Neuronal stem cell (in vitro differentiated cells): Measurements from ENCODE around the gene C1QTNF9B. TPM values are rescaled to one million over a fixed set of nuclear protein-coding genes. Genes with fewer than 3 reads are reported as not detected.
"Not testable (repeated sequence)": the region's sequence is repeated elsewhere in the genome, so short reads cannot be mapped to it uniquely, and the experiment has no call there.

Experiments used
- DNase-seq: peaks from one replicate; pipeline ENCODE4 v3.0.0-alpha.2; 2013; ENCODE audit warnings: low spot score
- H2AFZ ChIP-seq: one replicate; pipeline ENCODE4 v1.6.1; 2013; ENCODE audit warnings: mild to moderate bottlenecking, low read length, inconsistent platforms
- H2AK5ac ChIP-seq: 2 replicates; pipeline ENCODE4 v1.6.1; 2013; ENCODE audit warnings: low read depth, mild to moderate bottlenecking, inconsistent platforms, low read length, moderate library complexity, mixed read lengths
- H2BK120ac ChIP-seq: 2 replicates; pipeline ENCODE4 v1.6.1; 2013; ENCODE audit warnings: low read depth, mild to moderate bottlenecking, inconsistent platforms, low read length, moderate library complexity, mixed read lengths
- H2BK12ac ChIP-seq: one replicate; pipeline ENCODE4 v1.6.1; 2013; ENCODE audit warnings: low read length, inconsistent platforms
- H2BK15ac ChIP-seq: 2 replicates; pipeline ENCODE4 v1.6.1; 2013; ENCODE audit warnings: mild to moderate bottlenecking, low read length, inconsistent platforms, mixed read lengths
- H2BK5ac ChIP-seq: one replicate; pipeline ENCODE4 v1.6.1; 2013; ENCODE audit warnings: inconsistent platforms, mild to moderate bottlenecking, low read length, moderate library complexity
- H3K14ac ChIP-seq: one replicate; pipeline ENCODE4 v1.6.1; 2013; ENCODE audit warnings: low read length, inconsistent platforms
- H3K18ac ChIP-seq: 2 replicates; pipeline ENCODE4 v1.6.1; 2013; ENCODE audit warnings: low read length, inconsistent platforms
- H3K23ac ChIP-seq: 2 replicates; pipeline ENCODE4 v1.6.1; 2013; ENCODE audit warnings: low read depth, mild to moderate bottlenecking, mixed read lengths, low read length, inconsistent platforms; ENCODE audit not compliant: poor library complexity
- H3K27ac ChIP-seq: replicated peaks from 3 replicates; pipeline ENCODE4 v1.5.1; 2013; ENCODE audit warnings: low read length, inconsistent platforms
- H3K27me3 ChIP-seq, 3 experiments: 2 replicates each; pipeline ENCODE4 v1.6.1; 2013; ENCODE audit warnings: low read length in 3 of 3, mild to moderate bottlenecking in 2 of 3, inconsistent platforms in 1 of 3, low read depth in 1 of 3, mixed read lengths in 1 of 3, moderate library complexity in 1 of 3; ENCODE audit not compliant: control insufficient read depth in 3 of 3, insufficient read depth in 3 of 3
- H3K36me3 ChIP-seq, 2 donors: replicated peaks in 1 of 2; 2 replicates each; pipeline ENCODE4 v1.6.1; 2013; ENCODE audit warnings: low read length in 2 of 2; ENCODE audit not compliant: control insufficient read depth in 2 of 2, insufficient read depth in 2 of 2
- H3K4ac ChIP-seq: 2 replicates; pipeline ENCODE4 v1.6.1; 2013; ENCODE audit warnings: inconsistent platforms, mild to moderate bottlenecking, low read length, moderate library complexity
- H3K4me1 ChIP-seq, 2 donors: 1 replicate in 1 of 2; 2 replicates in 1 of 2; pipeline ENCODE4 v1.6.1; 2013; ENCODE audit warnings: low read length in 2 of 2, low read depth in 1 of 2; ENCODE audit not compliant: control insufficient read depth in 2 of 2, insufficient read depth in 1 of 2
- H3K4me2 ChIP-seq: one replicate; pipeline ENCODE4 v1.6.1; 2013; ENCODE audit warnings: mild to moderate bottlenecking, low read length, inconsistent platforms; ENCODE audit not compliant: insufficient read depth, poor library complexity, severe bottlenecking
- H3K4me3 ChIP-seq, 2 donors: 2 replicates each; pipeline ENCODE4 v1.5.1; 2013; ENCODE audit warnings: low read length in 2 of 2, mild to moderate bottlenecking in 2 of 2, inconsistent platforms in 1 of 2, moderate library complexity in 1 of 2
- H3K79me1 ChIP-seq: one replicate; pipeline ENCODE4 v1.6.1; 2013; ENCODE audit warnings: low read depth, mild to moderate bottlenecking, inconsistent platforms, low read length, moderate library complexity
- H3K9ac ChIP-seq: one replicate; pipeline ENCODE4 v1.6.1; 2013; ENCODE audit warnings: mild to moderate bottlenecking, low read depth, low read length, inconsistent platforms; ENCODE audit not compliant: poor library complexity
- H3K9me3 ChIP-seq, 2 donors: replicated peaks in 1 of 2; 2 replicates each; pipeline versions ENCODE3 to v1.6.1; 2013; ENCODE audit warnings: low read length in 2 of 2, mild to moderate bottlenecking in 2 of 2, inconsistent platforms in 1 of 2, low read depth in 1 of 2, mixed read lengths in 1 of 2, moderate library complexity in 1 of 2; ENCODE audit not compliant: control insufficient read depth in 2 of 2, insufficient read depth in 1 of 2
- H4K8ac ChIP-seq: one replicate; pipeline ENCODE4 v1.6.1; 2013; ENCODE audit warnings: low read depth, mild to moderate bottlenecking, inconsistent platforms, low read length, moderate library complexity
- H4K91ac ChIP-seq: one replicate; pipeline ENCODE4 v1.6.1; 2013; ENCODE audit warnings: low read length, low read depth, mild to moderate bottlenecking, inconsistent platforms; ENCODE audit not compliant: poor library complexity
- WGBS, 2 donors: extraction: QIAGEN DNeasy Blood & Tissue Kit; methylation state at CpG; one replicate each; pipeline ENCODE4 v1.1.7; 2013; ENCODE audit warnings: missing lambda C conversion rate in 2 of 2, mixed read lengths in 1 of 2; ENCODE audit not compliant: insufficient read length in 2 of 2, insufficient replicate concordance in 1 of 2; ENCODE audit errors: extremely low coverage in 2 of 2; 5-methylcytosine and 5-hydroxymethylcytosine counted together
- polyA plus RNA-seq, 2 experiments: library from polyadenylated mRNA; stranded (reverse); fragments of 200-250 nt; gene quantifications; one replicate each; pipeline ENCODE4 v1.2.3, GENCODE V29; 2013

C1QTNF9B gene
- 0.04 TPM for polyA plus RNA-seq (2013, experiment 1 of 2)
- 0.07 TPM for polyA plus RNA-seq (2013, experiment 2 of 2)

DNA sequence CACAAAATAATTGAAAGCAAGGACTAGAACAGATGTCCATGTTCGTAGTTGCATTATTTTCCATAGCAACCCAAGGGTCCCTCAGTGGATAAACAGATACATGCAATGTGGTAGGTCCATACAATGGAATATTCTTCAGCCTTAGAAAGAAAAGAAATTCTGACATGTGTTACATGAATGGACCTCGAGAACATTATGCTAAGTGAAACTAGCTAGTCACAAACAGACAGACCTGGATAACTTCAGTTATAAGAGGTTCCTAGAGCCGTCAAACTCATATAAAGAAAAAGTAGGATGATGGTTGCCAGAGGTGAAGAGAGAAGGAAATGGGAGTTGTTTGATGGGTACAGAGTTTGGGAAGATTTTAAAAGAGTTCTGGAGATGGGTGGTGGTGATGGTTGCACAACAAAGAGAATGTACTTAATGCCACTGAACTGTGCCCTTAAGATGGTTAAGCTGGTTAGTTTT is at the start of gene C1QTNF9B:
Gene C1QTNF9B, minus strand, starts transcription at position 51 of the 468 bp plus-strand sequence.
- H3K23ac ChIP-seq, H3K36me3 ChIP-seq, H2AFZ ChIP-seq, H3K4ac ChIP-seq, H3K9me3 ChIP-seq, H3K4me1 ChIP-seq, H3K79me1 ChIP-seq, H3K14ac ChIP-seq, H2BK15ac ChIP-seq, H3K4me2 ChIP-seq, H2BK120ac ChIP-seq, H2BK12ac ChIP-seq, H3K27ac ChIP-seq, H2AK5ac ChIP-seq, H3K27me3 ChIP-seq, H3K18ac ChIP-seq, H2BK5ac ChIP-seq, H4K91ac ChIP-seq, DNase-seq: not testable (repeated sequence)
- WGBS, 2 donors = no CpG with 5 or more reads among the region's 3 CpGs
- H4K8ac ChIP-seq = peak within 1 kb of the TSS; percentile 72
- H3K9ac ChIP-seq = peak within 1 kb of the TSS; percentile 70
- H3K4me3 ChIP-seq = peak within 1 kb of the TSS in 1 of 2 donors; percentile 35

DNA sequence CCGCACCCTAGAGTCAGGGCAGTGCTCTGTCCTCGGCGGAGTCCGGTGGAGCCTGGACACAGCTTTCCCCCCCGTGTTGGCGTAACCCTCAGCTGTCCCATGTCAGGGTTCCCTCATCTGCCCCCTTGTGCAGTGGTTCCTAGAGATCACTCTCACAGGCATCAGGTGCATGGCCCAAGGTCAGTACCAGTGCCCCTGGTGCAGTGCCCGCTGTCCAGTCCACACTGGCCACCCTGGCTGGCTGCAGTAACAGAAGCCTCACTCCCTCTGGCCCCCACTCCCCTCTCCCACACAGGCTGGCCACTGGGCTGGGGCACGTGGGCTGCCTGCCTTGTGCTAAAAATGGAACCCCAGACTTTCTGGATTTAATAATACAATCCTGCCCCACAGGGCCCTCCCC is 49.6 kb upstream of the C1QTNF9B start:
- Histone ChIP-seq H3K27ac (no peak overlapping the region), H3K14ac (no peak overlapping the region), H3K36me3 (no peaks in the 10 kb centered on the region), H2BK12ac (peak overlapping the region; percentile 58), H2BK5ac (no peak overlapping the region), H3K27me3 (peaks cover 0 to 6% (median 0%) of the 10 kb centered on the region in 3 experiments), H2BK120ac (peak overlapping the region; percentile 31), H3K4me3 (no peak overlapping the region), H2AK5ac (peak overlapping the region; percentile 63), H3K9ac (no peak overlapping the region), H3K18ac (peak overlapping the region; percentile 76), H3K79me1 (peaks cover 2% of the 10 kb centered on the region), H2AFZ (no peak overlapping the region), H2BK15ac (no peak overlapping the region), H4K8ac (no peak overlapping the region), H3K9me3 (no peaks in the 10 kb centered on the region), H3K4me1 (no peaks in the 10 kb centered on the region), H3K4ac (no peak overlapping the region), H3K4me2 (no peak overlapping the region), H3K23ac (no peak overlapping the region), H4K91ac (no peak overlapping the region)
- WGBS, 2 donors = no CpG with 5 or more reads among the region's 8 CpGs
- no peak for DNase-seq

DNA sequence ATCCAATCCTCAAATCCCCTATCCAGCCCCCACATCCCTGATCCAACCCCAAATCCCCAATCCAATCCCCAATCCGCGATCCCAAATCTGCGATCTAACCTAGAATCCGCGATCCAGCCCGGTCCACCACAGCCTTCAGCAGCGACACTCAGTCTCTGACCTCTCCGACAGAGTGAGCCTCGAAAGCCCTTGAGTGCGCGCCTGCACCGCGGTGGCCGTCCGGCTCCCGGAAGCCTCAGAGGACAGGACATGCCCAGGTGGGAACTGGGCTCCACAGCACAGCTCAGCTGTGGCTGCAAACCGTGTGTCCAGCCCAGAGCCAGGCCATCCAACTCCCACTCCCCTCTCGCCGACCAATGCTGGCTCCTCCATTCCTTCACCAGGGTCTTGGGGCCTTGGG is 48.8 kb upstream of the C1QTNF9B start:
- Histone ChIP-seq H3K14ac (peak overlapping the region; percentile 21), H3K36me3 (no peaks in the 10 kb centered on the region), H3K23ac (no peak overlapping the region), H3K4me2 (no peak overlapping the region), H4K91ac (no peak overlapping the region), H2BK5ac (peak overlapping the region; percentile 24), H3K4me3 (no peak overlapping the region), H2AK5ac (peak overlapping the region; percentile 84), H3K9me3 (no peaks in the 10 kb centered on the region), H3K9ac (no peak overlapping the region), H2BK12ac (peak overlapping the region; percentile 22), H3K18ac (peak overlapping the region; percentile 48), H2AFZ (no peak overlapping the region), H3K4me1 (no peaks in the 10 kb centered on the region), H3K27ac (no peak overlapping the region), H3K4ac (no peak overlapping the region), H3K79me1 (peaks cover 2% of the 10 kb centered on the region), H4K8ac (no peak overlapping the region), H2BK15ac (no peak overlapping the region), H3K27me3 (peaks cover 0 to 6% (median 0%) of the 10 kb centered on the region in 3 experiments), H2BK120ac (peak overlapping the region; percentile 31)
- WGBS, 2 donors = 100% methylated on average over 2 of the region's 19 CpGs; no CpG with 5 or more reads in 1 of the 2 donors
- no peak for DNase-seq

DNA sequence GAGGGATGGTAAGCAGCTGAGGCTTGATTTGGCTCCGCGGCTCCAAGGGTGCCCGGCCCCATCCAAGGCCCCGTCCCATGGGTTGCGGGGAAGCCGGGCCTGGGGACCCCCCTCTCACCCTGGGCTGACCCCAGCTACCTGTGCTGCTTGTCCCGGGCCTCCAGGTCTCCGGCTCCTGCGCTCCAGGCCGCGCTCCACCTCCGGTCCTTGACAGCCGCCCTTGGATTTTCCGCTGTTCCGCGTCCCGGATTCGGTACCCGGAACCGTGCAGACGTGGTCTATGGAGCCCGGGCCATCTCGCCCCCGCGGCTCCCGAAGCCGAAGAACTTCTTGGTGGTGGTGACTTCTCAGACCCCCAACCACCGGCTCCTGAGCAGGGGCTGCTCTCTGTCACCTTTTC is 48.3 kb upstream of the C1QTNF9B start:
- Histone ChIP-seq H2AK5ac (no peak overlapping the region), H3K4me2 (no peak overlapping the region), H3K14ac (no peak overlapping the region), H3K4ac (no peak overlapping the region), H3K18ac (peak overlapping the region; percentile 11), H3K27ac (no peak overlapping the region), H2AFZ (no peak overlapping the region), H2BK15ac (no peak overlapping the region), H3K79me1 (peaks cover 2% of the 10 kb centered on the region), H3K27me3 (peaks cover 0 to 6% (median 0%) of the 10 kb centered on the region in 3 experiments), H4K91ac (no peak overlapping the region), H3K23ac (peak overlapping the region; percentile 65), H2BK12ac (no peak overlapping the region), H2BK120ac (no peak overlapping the region), H3K36me3 (no peaks in the 10 kb centered on the region), H3K9me3 (no peaks in the 10 kb centered on the region), H4K8ac (no peak overlapping the region), H3K4me3 (no peak overlapping the region), H3K9ac (no peak overlapping the region), H2BK5ac (no peak overlapping the region), H3K4me1 (no peaks in the 10 kb centered on the region)
- no peak for DNase-seq
- no CpG with 5 or more reads among the region's 28 CpGs for WGBS, 2 donors
